Keratinocyte (primary cell): ENCODE measurements around the gene FBXO46. TPM values are rescaled to one million over a fixed set of nuclear protein-coding genes. Genes with fewer than 3 reads are reported as not detected.

Source experiments
- DNase-seq: peaks from one replicate; pipeline ENCODE4 v3.0.0-alpha.2; 2011; ENCODE audit warnings: low read depth, missing footprints, low spot score
- FAIRE-seq: peaks from 2 replicates; lab custom pipeline; 2011; peaks lifted over from hg19 to GRCh38; lab: Jason Lieb, UNC
- H2AFZ ChIP-seq: 2 replicates; pipeline ENCODE4 v1.6.0; 2012; ENCODE audit warnings: low read length, control low read depth, inconsistent platforms; ENCODE audit not compliant: control insufficient read depth
- H3K27ac ChIP-seq: 2 replicates; pipeline ENCODE4 v1.5.1; 2011; ENCODE audit warnings: low read length; ENCODE audit not compliant: control insufficient read depth, insufficient read depth
- H3K27me3 ChIP-seq: 3 replicates; pipeline ENCODE4 v1.6.0; 2011; ENCODE audit warnings: low read length; ENCODE audit not compliant: control insufficient read depth, insufficient read depth; ENCODE audit errors: extremely low read depth
- H3K36me3 ChIP-seq, 2 experiments: 2 replicates in 1 of 2; 3 replicates in 1 of 2; pipeline ENCODE4 v1.5.1; 2011; ENCODE audit warnings: low read length in 2 of 2, mild to moderate bottlenecking in 1 of 2; ENCODE audit not compliant: control insufficient read depth in 2 of 2, insufficient read depth in 2 of 2; ENCODE audit errors: extremely low read depth in 1 of 2
- H3K4me1 ChIP-seq: 3 replicates; pipeline ENCODE4 v1.5.1; 2011; ENCODE audit warnings: low read length; ENCODE audit not compliant: control insufficient read depth, insufficient read depth; ENCODE audit errors: extremely low read depth
- H3K4me2 ChIP-seq: 3 replicates; pipeline ENCODE4 v1.6.0; 2011; ENCODE audit warnings: low read depth, low read length; ENCODE audit not compliant: control insufficient read depth, insufficient read depth; ENCODE audit errors: extremely low read depth
- H3K4me3 ChIP-seq, 3 experiments: fragments of 200-600 bp in 1 of 3; sonication (generic) in 1 of 3; 2 replicates in 2 of 3; 3 replicates in 1 of 3; pipeline ENCODE4 v1.5.1; 2011 to 2016; ENCODE audit warnings: low read length in 3 of 3, mild to moderate bottlenecking in 3 of 3, control low read depth in 2 of 3, inconsistent platforms in 1 of 3, low read depth in 1 of 3, mixed read lengths in 1 of 3, mixed run types in 1 of 3, moderate library complexity in 1 of 3; ENCODE audit not compliant: control insufficient read depth in 2 of 3, insufficient read depth in 2 of 3; ENCODE audit errors: extremely low read depth in 1 of 3
- H3K79me2 ChIP-seq: 2 replicates; pipeline ENCODE4 v1.6.0; 2012; ENCODE audit warnings: low read length; ENCODE audit not compliant: control insufficient read depth, insufficient read depth
- H3K9ac ChIP-seq: 3 replicates; pipeline ENCODE4 v1.6.0; 2011; ENCODE audit warnings: low read length; ENCODE audit not compliant: control insufficient read depth, insufficient read depth; ENCODE audit errors: extremely low read depth
- H3K9me1 ChIP-seq: 3 replicates; pipeline ENCODE4 v1.6.0; 2011; ENCODE audit warnings: low read length; ENCODE audit not compliant: control insufficient read depth, insufficient read depth; ENCODE audit errors: extremely low read depth
- H3K9me3 ChIP-seq: 2 replicates; pipeline ENCODE4 v1.5.1; 2012; ENCODE audit warnings: low read depth, low read length; ENCODE audit not compliant: control insufficient read depth
- H4K20me1 ChIP-seq: 3 replicates; pipeline ENCODE4 v1.6.0; 2011; ENCODE audit warnings: low read length; ENCODE audit not compliant: control insufficient read depth, insufficient read depth; ENCODE audit errors: extremely low read depth
- CTCF ChIP-seq, 3 experiments: IDR thresholded peaks in 1 of 3; conservative IDR thresholded peaks in 1 of 3; optimal IDR thresholded peaks in 1 of 3; 2 replicates in 2 of 3; 3 replicates in 1 of 3; pipeline versions ENCODE3 to v1.5.1; 2011; ENCODE audit warnings: low read length in 3 of 3, mild to moderate bottlenecking in 3 of 3, moderate library complexity in 2 of 3, control low read depth in 1 of 3, inconsistent platforms in 1 of 3; ENCODE audit not compliant: insufficient read depth in 2 of 3; ENCODE audit errors: extremely low read depth in 1 of 3
- EZH2 ChIP-seq: IDR thresholded peaks from one replicate; pipeline ENCODE4 v1.6.1; 2012; ENCODE audit warnings: inconsistent platforms, mild to moderate bottlenecking, low read length, moderate library complexity
- dilution Hi-C: fragments of 300-500 bp; cut with MboI; formaldehyde crosslinking; loops from one replicate; pipeline ENCODE4 v1.7.0; 2020; ENCODE audit warnings: low sequenced_read_pairs; ENCODE audit not compliant: extremely low pct_ligation_motif_present
- polyA plus RNA-seq, 5 experiments: library from polyadenylated mRNA; depleted of rRNA in 3 of 5; stranded (reverse) in 3 of 5; stranded (forward) in 1 of 5; unstranded in 1 of 5; fragments of >200 nt; gene quantifications; 1 replicate in 1 of 5; 2 replicates in 3 of 5; 3 replicates in 1 of 5; pipeline versions ENCODE4 v1.2.1 to v1.2.3, GENCODE V29; 2011 to 2012; ENCODE audit warnings: missing spikeins in 2 of 5, low read depth in 1 of 5, low replicate concordance in 1 of 5

FBXO46 gene
- polyA plus RNA-seq, 1 donor (not counting 4 experiments of a cell fraction or from before 2014, with no cell fraction given), result 2.1 TPM

- H3K27ac ChIP-seq, result no peak overlapping the region
- no peaks in the 10 kb centered on the region for H3K4me1 ChIP-seq
Measured at GRCh38 chr19:45746866-45747265, 16.2 kb upstream of the FBXO46 start.

GRCh38 chr19:45745606-45746005 is 14.9 kb upstream of the FBXO46 start:
- no peaks in the 10 kb centered on the region for H4K20me1 ChIP-seq
- no peaks in the 10 kb centered on the region for H3K36me3 ChIP-seq
- DNase-seq (no peak), FAIRE-seq (no peak)
- H3K4me3 ChIP-seq, result no peak overlapping the region
- TF ChIP-seq CTCF (optimal IDR thresholded peaks at IDR 0.05 in 1 of 3, IDR thresholded peaks at IDR 0.05 in 1 of 3, conservative IDR thresholded peaks at IDR 0.05 in 1 of 3; ENCODE audit: extremely low read depth in 1 of 3, insufficient read depth in 2 of 3, low read length in 3 of 3), result no peak
- no peak for TF ChIP-seq EZH2
- no peak overlapping the region for H3K4me2 ChIP-seq
- no peak overlapping the region for H2AFZ ChIP-seq
- H3K9me1 ChIP-seq, result no peaks in the 10 kb centered on the region
- H3K27ac ChIP-seq, result no peak overlapping the region
- H3K27me3 ChIP-seq, result no peaks in the 10 kb centered on the region
- H3K9ac ChIP-seq, result no peak overlapping the region
- no peaks in the 10 kb centered on the region for H3K9me3 ChIP-seq
- dilution Hi-C loops, result no loop called here
- H3K79me2 ChIP-seq, result no peaks in the 10 kb centered on the region
- no peaks in the 10 kb centered on the region for H3K4me1 ChIP-seq

More at GRCh38 chr19:45746866-45747265, 16.2 kb upstream of the FBXO46 start:
- no peaks in the 10 kb centered on the region for H3K27me3 ChIP-seq
- H3K36me3 ChIP-seq, result no peaks in the 10 kb centered on the region
- H3K9ac ChIP-seq, result no peak overlapping the region
- TF ChIP-seq CTCF (optimal IDR thresholded peaks at IDR 0.05 in 1 of 3, IDR thresholded peaks at IDR 0.05 in 1 of 3, conservative IDR thresholded peaks at IDR 0.05 in 1 of 3; ENCODE audit: extremely low read depth in 1 of 3, insufficient read depth in 2 of 3, low read length in 3 of 3), result no peak
- no peak for TF ChIP-seq EZH2
- no peaks in the 10 kb centered on the region for H3K9me1 ChIP-seq
- FAIRE-seq (no peak), DNase-seq (no peak)
- no peak overlapping the region for H3K4me3 ChIP-seq
- H3K4me2 ChIP-seq, result no peak overlapping the region
- dilution Hi-C loops, result no loop called here
- no peaks in the 10 kb centered on the region for H3K79me2 ChIP-seq
- no peak overlapping the region for H2AFZ ChIP-seq
- H3K9me3 ChIP-seq, result no peaks in the 10 kb centered on the region
- no peaks in the 10 kb centered on the region for H4K20me1 ChIP-seq
